ENCODE data around the gene LMO2. TPM values are rescaled to one million over a fixed set of nuclear protein-coding genes. Genes with fewer than 3 reads are reported as not detected.

LMO2 gene
- total RNA-seq, 2 donors from 2014 or later = 1.1 to 1.2 TPM

GRCh38 chr11:33832676-33833075, 59.2 kb downstream of the LMO2 start:
- H3K4me3 ChIP-seq (ENCODE audit: low read length) = no peak overlapping the region
- DNase-seq = no peak
- H3K27me3 ChIP-seq (ENCODE audit: control insufficient read depth, insufficient read depth, low read length, poor library complexity, severe bottlenecking) = peaks cover 25% of the 10 kb centered on the region
- WGBS, 2 experiments (ENCODE audit: insufficient coverage in 1 of 2, insufficient read length in 1 of 2) = 90 to 93% methylated on average over 16 of the region's 16 CpGs
- Mint-ChIP-seq H3K9me3 (no peaks in the 10 kb centered on the region), H3K27ac (no peak overlapping the region), H3K27me3 (ENCODE audit: insufficient read depth) (peaks cover 25% of the 10 kb centered on the region), H3K36me3 (ENCODE audit: low read depth) (no peaks in the 10 kb centered on the region), H3K4me3 (no peak overlapping the region), H3K4me1 (peaks cover 2% of the 10 kb centered on the region)
- no peak overlapping the region for H3K9ac ChIP-seq (ENCODE audit: extremely low read depth, low read length, poor library complexity, severe bottlenecking)
- TF ChIP-seq, protein P1, sequence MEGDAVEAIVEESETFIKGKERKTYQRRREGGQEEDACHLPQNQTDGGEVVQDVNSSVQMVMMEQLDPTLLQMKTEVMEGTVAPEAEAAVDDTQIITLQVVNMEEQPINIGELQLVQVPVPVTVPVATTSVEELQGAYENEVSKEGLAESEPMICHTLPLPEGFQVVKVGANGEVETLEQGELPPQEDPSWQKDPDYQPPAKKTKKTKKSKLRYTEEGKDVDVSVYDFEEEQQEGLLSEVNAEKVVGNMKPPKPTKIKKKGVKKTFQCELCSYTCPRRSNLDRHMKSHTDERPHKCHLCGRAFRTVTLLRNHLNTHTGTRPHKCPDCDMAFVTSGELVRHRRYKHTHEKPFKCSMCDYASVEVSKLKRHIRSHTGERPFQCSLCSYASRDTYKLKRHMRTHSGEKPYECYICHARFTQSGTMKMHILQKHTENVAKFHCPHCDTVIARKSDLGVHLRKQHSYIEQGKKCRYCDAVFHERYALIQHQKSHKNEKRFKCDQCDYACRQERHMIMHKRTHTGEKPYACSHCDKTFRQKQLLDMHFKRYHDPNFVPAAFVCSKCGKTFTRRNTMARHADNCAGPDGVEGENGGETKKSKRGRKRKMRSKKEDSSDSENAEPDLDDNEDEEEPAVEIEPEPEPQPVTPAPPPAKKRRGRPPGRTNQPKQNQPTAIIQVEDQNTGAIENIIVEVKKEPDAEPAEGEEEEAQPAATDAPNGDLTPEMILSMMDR (conservative IDR thresholded peaks at IDR 0.05) = no peak
- H3K4me1 ChIP-seq (ENCODE audit: control insufficient read depth, insufficient read depth, low read length) = no peaks in the 10 kb centered on the region
- H3K27ac ChIP-seq (ENCODE audit: low read depth, low read length) = no peak overlapping the region
- H3K9me3 ChIP-seq (ENCODE audit: control insufficient read depth, low read length) = no peaks in the 10 kb centered on the region
- no peaks in the 10 kb centered on the region for H3K36me3 ChIP-seq (ENCODE audit: control insufficient read depth, insufficient read depth, low read length)

- DNase-seq = no peak
Observed at GRCh38 chr11:33830903-33831648, 60.8 kb downstream of the LMO2 start.

DNA sequence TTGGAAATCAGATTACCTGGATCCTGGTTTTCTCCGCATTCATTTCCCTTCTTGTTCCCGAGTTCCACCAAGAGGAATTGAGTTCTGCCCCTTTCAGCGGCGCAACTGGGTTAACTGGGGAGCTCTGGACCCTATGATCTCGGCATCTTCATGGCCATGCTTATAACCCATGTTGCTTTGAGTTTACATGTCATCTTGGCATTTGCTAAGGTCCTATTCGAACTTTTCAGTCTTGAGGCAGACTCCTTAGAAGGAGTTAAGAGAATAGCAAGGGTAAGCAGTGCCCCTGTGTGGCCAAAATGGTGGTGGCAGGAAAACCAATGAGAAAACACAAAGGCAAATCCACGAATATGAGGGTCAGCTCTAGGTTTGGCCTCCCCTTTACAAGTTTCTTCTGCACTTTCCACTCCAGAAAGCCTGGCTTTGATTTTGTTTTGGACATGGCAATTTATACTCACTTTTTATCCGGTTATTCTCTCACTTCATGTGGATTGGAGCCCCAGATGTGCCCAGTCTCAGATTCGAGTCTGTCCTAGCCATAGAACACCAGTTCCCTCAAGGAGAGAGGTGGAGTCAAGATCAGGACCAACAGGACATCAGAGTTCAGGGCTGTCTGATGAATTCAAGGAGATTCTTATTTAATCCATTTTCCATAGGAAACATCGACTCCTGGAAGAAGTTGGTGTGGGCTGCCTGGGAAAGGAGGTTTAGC, 62.3 kb downstream of the LMO2 start:
- no peak overlapping the region for H3K9ac ChIP-seq (ENCODE audit: extremely low read depth, low read length, poor library complexity, severe bottlenecking)
- 15 to 23% methylated on average over 8 to 10 of the region's 10 CpGs for WGBS, 2 experiments (ENCODE audit: insufficient coverage in 1 of 2, insufficient read length in 1 of 2)
- H3K9me3 Mint-ChIP-seq = no peaks in the 10 kb centered on the region

More at GRCh38 chr11:33830903-33831648, 60.8 kb downstream of the LMO2 start:
- Mint-ChIP-seq H3K9me3 (no peaks in the 10 kb centered on the region), H3K4me1 (peaks cover 2% of the 10 kb centered on the region), H3K27me3 (ENCODE audit: insufficient read depth) (peaks cover 36% of the 10 kb centered on the region), H3K4me3 (no peak overlapping the region), H3K27ac (no peak overlapping the region), H3K36me3 (ENCODE audit: low read depth) (no peaks in the 10 kb centered on the region)
- H3K27me3 ChIP-seq (ENCODE audit: control insufficient read depth, insufficient read depth, low read length, poor library complexity, severe bottlenecking) = peaks cover 36% of the 10 kb centered on the region
- TF ChIP-seq, protein P1 (conservative IDR thresholded peaks at IDR 0.05) = no peak
- no peak overlapping the region for H3K9ac ChIP-seq (ENCODE audit: extremely low read depth, low read length, poor library complexity, severe bottlenecking)
- H3K4me3 ChIP-seq (ENCODE audit: low read length) = no peak overlapping the region
- no peaks in the 10 kb centered on the region for H3K36me3 ChIP-seq (ENCODE audit: control insufficient read depth, insufficient read depth, low read length)
- H3K27ac ChIP-seq (ENCODE audit: low read depth, low read length) = no peak overlapping the region
- WGBS, 2 experiments (ENCODE audit: insufficient coverage in 1 of 2, insufficient read length in 1 of 2) = 76 to 84% methylated on average over 4 to 6 of the region's 6 CpGs
- H3K4me1 ChIP-seq (ENCODE audit: control insufficient read depth, insufficient read depth, low read length) = no peaks in the 10 kb centered on the region
- H3K9me3 ChIP-seq (ENCODE audit: control insufficient read depth, low read length) = no peaks in the 10 kb centered on the region

More for the DNA sequence above, 62.3 kb downstream of the LMO2 start:
- H3K27me3 ChIP-seq (ENCODE audit: control insufficient read depth, insufficient read depth, low read length, poor library complexity, severe bottlenecking) = peaks cover 36% of the 10 kb centered on the region
- Mint-ChIP-seq H3K27ac (no peak overlapping the region), H3K36me3 (ENCODE audit: low read depth) (no peaks in the 10 kb centered on the region), H3K4me1 (peaks cover 2% of the 10 kb centered on the region), H3K27me3 (ENCODE audit: insufficient read depth) (peaks cover 38% of the 10 kb centered on the region), H3K4me3 (peak overlapping the region; percentile 54)
- H3K4me3 ChIP-seq (ENCODE audit: low read length) = peak overlapping the region; percentile 87
- H3K27ac ChIP-seq (ENCODE audit: low read depth, low read length) = no peak overlapping the region
- no peaks in the 10 kb centered on the region for H3K4me1 ChIP-seq (ENCODE audit: control insufficient read depth, insufficient read depth, low read length)
- H3K36me3 ChIP-seq (ENCODE audit: control insufficient read depth, insufficient read depth, low read length) = no peaks in the 10 kb centered on the region
- TF ChIP-seq, protein P1 (conservative IDR thresholded peaks at IDR 0.05) = peak; percentile 90
- no peaks in the 10 kb centered on the region for H3K9me3 ChIP-seq (ENCODE audit: control insufficient read depth, low read length)
- peak; percentile 90 for DNase-seq
